SW480 (cell line): ENCODE results near the gene SFI1.
A peak's percentile ranks its signal among the peaks of the same experiment; 100 is the strongest.
"Not testable (repeated sequence)": the region's sequence is repeated elsewhere in the genome, so short reads cannot be mapped to it uniquely, and the experiment has no call there.

Experiments
- DNase-seq: peaks from one replicate; pipeline ENCODE4 v3.0.0-alpha.2; 2016; ENCODE audit warnings: low spot score

SFI1 gene

GRCh38 chr22:31550871-31551370, 54.6 kb downstream of the SFI1 start:
- no peak for DNase-seq

- peak; percentile 9 for DNase-seq
Observed at GRCh38 chr22:31556627-31557203, 60.4 kb downstream of the SFI1 start.

- not testable (repeated sequence) for DNase-seq
Observed at GRCh38 chr22:31558546-31558945, 62.2 kb downstream of the SFI1 start.

- DNase-seq, result peak; percentile 72
Observed at GRCh38 chr22:31561238-31561887, 65.0 kb downstream of the SFI1 start.

- DNase-seq, result no peak
Observed at GRCh38 chr22:31561970-31562369, 65.6 kb downstream of the SFI1 start.

- no peak for DNase-seq
Observed at GRCh38 chr22:31566484-31566883, 70.1 kb downstream of the SFI1 start.

GRCh38 chr22:31567196-31567595, 70.9 kb downstream of the SFI1 start:
- DNase-seq, result no peak

- DNase-seq, result no peak
Observed at GRCh38 chr22:31567702-31568101, 71.4 kb downstream of the SFI1 start.

GRCh38 chr22:31569126-31569525, 72.8 kb downstream of the SFI1 start:
- no peak for DNase-seq

- no peak for DNase-seq
Observed at GRCh38 chr22:31572939-31573338, 76.6 kb downstream of the SFI1 start.

- DNase-seq, result no peak
Observed at GRCh38 chr22:31574055-31574670, 77.8 kb downstream of the SFI1 start.

GRCh38 chr22:31575190-31575589, 78.9 kb downstream of the SFI1 start:
- DNase-seq, result no peak

- DNase-seq, result no peak
Observed at GRCh38 chr22:31577711-31578110, 81.4 kb downstream of the SFI1 start.

GRCh38 chr22:31578171-31578570, 81.8 kb downstream of the SFI1 start:
- no peak for DNase-seq

GRCh38 chr22:31579835-31580242, 83.5 kb downstream of the SFI1 start:
- DNase-seq, result no peak

GRCh38 chr22:31583861-31584485, 87.6 kb downstream of the SFI1 start:
- DNase-seq, result no peak

- no peak for DNase-seq
Observed at GRCh38 chr22:31584804-31585160, 88.4 kb downstream of the SFI1 start.

GRCh38 chr22:31585161-31585859, 89.0 kb downstream of the SFI1 start:
- no peak for DNase-seq

GRCh38 chr22:31586137-31586920, 90.0 kb downstream of the SFI1 start:
- no peak for DNase-seq

GRCh38 chr22:31588970-31589675, 92.8 kb downstream of the SFI1 start:
- DNase-seq, result peak; percentile 17

GRCh38 chr22:31590161-31590560, 93.8 kb downstream of the SFI1 start:
- not testable (repeated sequence) for DNase-seq
